GM23248 (cell line): ENCODE measurements around the gene EXOSC10. TPM values are rescaled to one million over a fixed set of nuclear protein-coding genes. Genes with fewer than 3 reads are reported as not detected.
A peak's percentile ranks its signal among the peaks of the same experiment; 100 is the strongest.
"Not testable (repeated sequence)": the region's sequence is repeated elsewhere in the genome, so short reads cannot be mapped to it uniquely, and the experiment has no call there.

ENCODE experiments used
- DNase-seq: peaks from one replicate; pipeline ENCODE4 v3.0.0-alpha.2; 2015
- H2AFZ ChIP-seq: fragments of 200-600 bp; sonication (generic); 2 replicates; pipeline ENCODE4 v1.6.1; 2016; ENCODE audit warnings: antibody characterized with exemption
- H3F3A ChIP-seq: fragments of 200-600 bp; sonication (generic); 2 replicates; pipeline ENCODE4 v1.6.1; 2016; ENCODE audit warnings: mild to moderate bottlenecking, antibody characterized with exemption, mixed run types; ENCODE audit not compliant: insufficient read depth
- H3K27ac ChIP-seq: fragments of 200-600 bp; sonication (generic); 2 replicates; pipeline ENCODE4 v1.5.1; 2016; ENCODE audit warnings: mild to moderate bottlenecking
- H3K27me3 ChIP-seq: fragments of 200-600 bp; sonication (generic); replicated peaks from 2 replicates; pipeline ENCODE4 v1.6.1; 2016; ENCODE audit warnings: mild to moderate bottlenecking; ENCODE audit not compliant: insufficient read depth
- H3K36me3 ChIP-seq: fragments of 200-600 bp; sonication (generic); 2 replicates; pipeline ENCODE4 v1.6.1; 2016; ENCODE audit warnings: low read depth, mild to moderate bottlenecking
- H3K4me1 ChIP-seq: fragments of 200-600 bp; sonication (generic); 2 replicates; pipeline ENCODE4 v1.6.1; 2016; ENCODE audit warnings: mild to moderate bottlenecking; ENCODE audit not compliant: insufficient read depth
- H3K4me2 ChIP-seq: fragments of 200-600 bp; sonication (generic); one replicate; pipeline ENCODE4 v1.6.1; 2016; ENCODE audit warnings: mild to moderate bottlenecking; ENCODE audit not compliant: unreplicated experiment
- H3K4me3 ChIP-seq: fragments of 200-600 bp; sonication (generic); 2 replicates; pipeline ENCODE4 v1.5.1; 2016; ENCODE audit warnings: mild to moderate bottlenecking
- H3K79me2 ChIP-seq: fragments of 200-600 bp; sonication (generic); 2 replicates; pipeline ENCODE4 v1.6.1; 2016; ENCODE audit warnings: mild to moderate bottlenecking; ENCODE audit not compliant: insufficient read depth
- H3K9ac ChIP-seq: fragments of 200-600 bp; sonication (generic); 2 replicates; pipeline ENCODE4 v1.6.1; 2016; ENCODE audit warnings: mild to moderate bottlenecking
- H3K9me2 ChIP-seq: fragments of 200-600 bp; sonication (generic); 2 replicates; pipeline ENCODE4 v1.6.1; 2016; ENCODE audit warnings: mixed run types, mild to moderate bottlenecking, moderate library complexity; ENCODE audit not compliant: insufficient read depth
- H3K9me3 ChIP-seq: fragments of 200-600 bp; sonication (generic); one replicate; pipeline ENCODE4 v1.6.1; 2017; ENCODE audit warnings: low read depth
- H4K20me1 ChIP-seq: fragments of 200-600 bp; sonication (generic); 2 replicates; pipeline ENCODE4 v1.6.0; 2016; ENCODE audit not compliant: insufficient read depth
- EZH2 ChIP-seq: fragments of 200-600 bp; sonication (generic); IDR thresholded peaks from 2 replicates; pipeline ENCODE4 v1.6.1; 2018; ENCODE audit warnings: antibody characterized with exemption, mild to moderate bottlenecking; ENCODE audit not compliant: insufficient read depth, poor library complexity, severe bottlenecking
- EZH2phosphoT487 ChIP-seq: fragments of 200-600 bp; sonication (generic); IDR thresholded peaks from 2 replicates; pipeline ENCODE4 v1.6.1; 2018; ENCODE audit warnings: antibody characterized with exemption, moderate library complexity, mild to moderate bottlenecking, low read depth; ENCODE audit not compliant: insufficient read depth
- WGBS, 2 experiments: methylation state at CpG; one replicate each; pipeline ENCODE4 v1.1.6; 2015 to 2017; ENCODE audit warnings: low lambda C conversion rate in 2 of 2, low coverage in 1 of 2; ENCODE audit errors: missing lambda C conversion rate in 2 of 2; 5-methylcytosine and 5-hydroxymethylcytosine counted together
- in situ Hi-C: fragments of 300-500 bp; cut with MboI; formaldehyde crosslinking; loops from 2 replicates; pipeline ENCODE4 v1.15.0; 2020
- polyA plus RNA-seq: library from polyadenylated mRNA; unstranded; fragments of >200 nt; fragmentation: Nextera tagmentation; extraction: Ambion mirVana; gene quantifications from 2 replicates; pipeline ENCODE4 v1.2.1, GENCODE V29; 2016
- total RNA-seq: library from RNA; depleted of rRNA; stranded (reverse); fragments of >200 nt; shearing (Covaris generic); gene quantifications from 2 replicates; pipeline ENCODE4 v1.2.3, GENCODE V29; 2014

EXOSC10 gene
- total and polyA plus RNA-seq, 2 experiments from 2014 or later, result 45.4 to 51.2 TPM

DNA sequence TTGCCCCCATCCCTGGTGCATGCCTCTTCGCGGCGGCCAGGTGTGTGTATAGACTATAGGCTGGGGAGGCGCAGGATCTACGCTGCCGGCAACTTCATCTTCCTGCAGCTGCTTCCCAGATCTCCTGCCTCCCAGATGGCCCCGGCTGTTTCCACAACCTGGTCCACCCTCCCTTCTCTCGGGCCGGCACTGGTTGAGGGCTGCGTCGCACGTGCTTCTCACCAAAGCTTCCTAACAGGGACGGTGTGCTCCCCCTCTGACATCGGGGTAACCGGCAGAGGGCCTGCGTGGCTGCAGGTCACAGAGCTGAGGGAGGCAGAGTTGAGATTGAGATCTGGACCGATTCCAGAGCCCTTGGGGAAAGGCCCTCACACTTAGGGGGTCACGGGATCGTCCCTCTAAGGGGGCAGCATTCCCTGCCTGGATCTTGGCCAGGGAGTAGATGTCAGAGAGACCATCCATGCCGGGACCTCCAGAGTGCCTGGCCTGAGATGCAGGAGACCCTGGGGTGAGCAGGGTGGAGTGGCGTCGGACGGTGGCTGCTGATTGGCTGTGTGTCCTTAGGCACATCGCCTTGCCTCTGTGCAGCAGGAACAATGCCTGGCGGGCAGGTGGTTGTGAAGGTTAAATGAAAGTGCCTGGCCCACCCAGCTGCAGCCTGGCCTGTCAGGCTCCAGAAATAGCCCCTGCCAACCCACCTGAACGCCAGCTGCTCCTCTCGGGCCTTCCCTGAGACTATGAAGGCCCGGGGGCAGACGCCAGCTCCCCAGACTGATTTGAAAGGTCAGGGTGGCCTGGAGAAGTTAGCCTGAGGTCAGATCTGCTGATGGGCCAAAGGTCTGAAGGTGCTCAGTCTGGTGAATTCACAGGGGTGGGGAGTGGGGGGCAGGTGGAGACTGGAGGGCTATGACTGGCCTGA lies 46.6 kb downstream of the EXOSC10 start:
- 28% methylated on average over 29 of the region's 29 CpGs for WGBS, 2 experiments
- in situ Hi-C loops, result no loop called here
- H3K36me3 ChIP-seq, result 0 out of 2 replicates have a peak, but pooled peaks cover 3% of the 10 kb centered on the region
- no peak overlapping the region for H3K4me2 ChIP-seq
- no peaks in the 10 kb centered on the region for H4K20me1 ChIP-seq
- no peak for TF ChIP-seq EZH2
- no peak for TF ChIP-seq EZH2phosphoT487
- no peak overlapping the region for H3K27ac ChIP-seq
- peaks cover 26% of the 10 kb centered on the region for H3F3A ChIP-seq
- no peak overlapping the region for H3K9ac ChIP-seq
- no peaks in the 10 kb centered on the region for H3K9me3 ChIP-seq
- no peak overlapping the region for H2AFZ ChIP-seq
- H3K27me3 ChIP-seq, result no peaks in the 10 kb centered on the region
- H3K79me2 ChIP-seq, result peaks cover 8% of the 10 kb centered on the region
- no peaks in the 10 kb centered on the region for H3K4me1 ChIP-seq
- DNase-seq, result peak; percentile 34
- H3K4me3 ChIP-seq, result no peak overlapping the region
- no peaks in the 10 kb centered on the region for H3K9me2 ChIP-seq

DNA sequence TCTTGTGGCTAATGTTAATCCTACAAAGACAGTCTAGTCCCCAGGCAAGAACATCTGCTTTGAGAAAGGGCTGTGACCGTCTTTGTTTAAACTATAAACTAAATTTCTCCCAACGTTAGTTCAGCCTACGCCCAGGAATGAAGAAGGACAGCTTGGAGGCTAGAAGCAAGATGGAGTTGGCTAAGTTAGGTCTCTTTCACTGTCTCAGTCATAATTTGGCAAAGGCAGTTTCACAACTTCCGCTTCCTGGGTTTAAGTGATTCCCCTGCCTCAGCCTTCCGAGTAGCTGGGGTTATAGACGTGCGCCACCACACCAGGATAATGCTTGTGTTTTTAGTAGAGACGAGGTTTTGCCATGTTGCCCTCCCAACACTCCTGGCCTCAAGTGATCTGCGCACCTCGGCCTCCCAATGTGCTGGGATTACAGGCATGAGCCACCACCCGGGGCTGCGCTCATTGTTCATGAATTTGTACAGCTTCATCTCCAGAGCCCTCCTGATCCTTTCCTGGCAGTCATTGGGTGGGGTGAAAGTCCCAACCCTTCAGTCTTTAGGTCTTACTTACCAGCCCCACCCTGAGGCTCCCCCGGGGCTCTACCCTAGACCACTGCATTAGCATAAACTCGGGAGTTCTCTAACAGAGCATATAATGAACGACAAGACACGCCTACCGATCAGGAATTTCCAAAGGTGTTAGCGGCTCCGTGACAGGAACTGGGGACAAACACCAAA lies 47.7 kb downstream of the EXOSC10 start:
- H3K9me2 ChIP-seq, result no peaks in the 10 kb centered on the region
- H3K79me2 ChIP-seq, result no peaks in the 10 kb centered on the region
- H4K20me1 ChIP-seq, result no peaks in the 10 kb centered on the region
- no peak overlapping the region for H3K4me3 ChIP-seq
- in situ Hi-C loops, result no loop called here
- no peaks in the 10 kb centered on the region for H3K9me3 ChIP-seq
- no peaks in the 10 kb centered on the region for H3K4me1 ChIP-seq
- no peaks in the 10 kb centered on the region for H3K36me3 ChIP-seq
- no peaks in the 10 kb centered on the region for H3K27me3 ChIP-seq
- no peak for TF ChIP-seq EZH2
- no peak for TF ChIP-seq EZH2phosphoT487
- 56% methylated on average over 19 of the region's 19 CpGs for WGBS, 2 experiments
- H3F3A ChIP-seq, result peaks cover 25% of the 10 kb centered on the region
- no peak overlapping the region for H3K27ac ChIP-seq
- no peak overlapping the region for H3K4me2 ChIP-seq
- H2AFZ ChIP-seq, result no peak overlapping the region
- peak; percentile 22 for DNase-seq
- no peak overlapping the region for H3K9ac ChIP-seq

DNA sequence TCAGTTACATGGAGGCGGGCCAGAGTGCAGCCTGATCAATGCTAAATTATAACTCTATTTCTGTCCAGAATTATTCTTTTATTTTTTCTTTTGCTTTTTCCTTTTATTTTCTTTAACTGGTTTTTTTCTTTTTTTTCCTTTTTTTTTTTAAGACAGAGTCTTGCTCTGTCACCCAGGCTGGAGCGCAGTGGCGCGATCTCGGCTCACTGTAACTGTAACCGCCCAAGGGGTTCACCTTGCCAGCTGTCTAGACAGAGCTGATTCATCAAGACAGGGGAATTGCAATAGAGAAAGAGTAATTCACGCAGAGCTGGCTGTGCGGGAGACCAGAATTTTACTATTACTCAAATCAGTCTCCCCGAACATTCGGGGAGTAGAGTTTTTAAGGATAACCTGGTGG lies 48.5 kb downstream of the EXOSC10 start:
- H3K4me1 ChIP-seq, H3K9ac ChIP-seq, H3K4me2 ChIP-seq, H3K36me3 ChIP-seq, H3K9me3 ChIP-seq, DNase-seq, H4K20me1 ChIP-seq, H3K9me2 ChIP-seq, H2AFZ ChIP-seq, H3K27ac ChIP-seq, in situ Hi-C loops, H3K27me3 ChIP-seq, H3K4me3 ChIP-seq, H3K79me2 ChIP-seq: not testable (repeated sequence)
- WGBS, 2 experiments, result 83 to 86% methylated on average over 10 of the region's 10 CpGs
- H3F3A ChIP-seq, result 0 out of 2 replicates have a peak, but pooled peaks cover 16% of the 10 kb centered on the region

DNA sequence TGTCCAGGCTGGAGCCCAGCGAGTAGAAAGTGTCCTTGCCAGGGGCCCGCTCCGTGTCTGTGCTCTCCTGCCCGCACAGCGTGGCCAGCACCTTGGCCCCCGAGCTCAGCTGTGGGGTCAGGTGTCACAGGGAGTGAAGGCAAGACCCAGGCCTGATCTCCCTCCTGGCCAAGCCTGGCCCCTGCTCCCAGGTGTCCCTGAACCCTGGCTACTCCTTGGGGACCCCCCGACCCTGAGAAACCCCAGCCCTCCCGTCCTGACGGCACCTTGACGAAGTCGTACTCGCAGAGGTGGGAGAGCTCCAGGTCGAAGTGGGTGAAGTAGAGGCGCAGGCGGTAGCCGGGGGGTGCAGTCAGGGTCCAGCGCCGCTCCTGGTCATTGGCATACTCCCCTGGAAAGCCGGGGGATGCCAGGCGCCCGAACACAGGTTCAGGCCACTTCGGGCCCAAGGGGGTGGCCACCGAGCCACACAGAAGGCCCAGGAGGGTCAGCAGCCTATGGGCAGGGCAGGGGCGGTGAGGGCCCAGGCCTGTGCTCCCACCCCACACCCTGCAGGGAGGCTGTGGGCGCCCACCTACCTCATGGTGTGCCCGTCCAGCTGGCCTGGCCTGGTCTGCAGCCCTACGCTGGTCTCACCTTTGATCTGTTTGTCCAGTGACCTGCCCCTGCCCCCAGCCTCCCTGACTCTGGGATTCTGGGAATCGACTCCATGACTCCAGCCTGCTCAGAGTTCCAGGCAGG lies 52.9 kb downstream of the EXOSC10 start, which contains the start of gene MASP2:
TSS of gene MASP2 (minus strand) at position 615 of the 741 bp plus-strand sequence. CDS start at position 583, 32 bp downstream.
- Histone ChIP-seq H3K4me2 (no peak within 1 kb of the TSS), H3K4me1 (no peaks in the 10 kb centered on the region), H3K4me3 (no peak within 1 kb of the TSS), H2AFZ (no peak within 1 kb of the TSS), H3F3A (0 out of 2 replicates have a peak, but pooled peaks cover 7% of the 10 kb centered on the region), H3K27me3 (no peaks in the 10 kb centered on the region), H4K20me1 (no peaks in the 10 kb centered on the region), H3K36me3 (no peaks in the 10 kb centered on the region), H3K9me3 (no peaks in the 10 kb centered on the region), H3K9me2 (no peaks in the 10 kb centered on the region), H3K79me2 (no peaks in the 10 kb centered on the region), H3K9ac (no peak within 1 kb of the TSS), H3K27ac (no peak within 1 kb of the TSS)
- TF ChIP-seq EZH2phosphoT487 (no peak), EZH2 (no peak)
- DNase-seq, result no peak
- 86 to 89% methylated on average over 22 to 23 of the region's 28 CpGs for WGBS, 2 experiments
- in situ Hi-C loops, result no loop called here
